ENCODE data around the gene SULT1A2.
"Not testable (repeated sequence)": the region's sequence is repeated elsewhere in the genome, so short reads cannot be mapped to it uniquely, and the experiment has no call there.

Gene SULT1A2

DNA sequence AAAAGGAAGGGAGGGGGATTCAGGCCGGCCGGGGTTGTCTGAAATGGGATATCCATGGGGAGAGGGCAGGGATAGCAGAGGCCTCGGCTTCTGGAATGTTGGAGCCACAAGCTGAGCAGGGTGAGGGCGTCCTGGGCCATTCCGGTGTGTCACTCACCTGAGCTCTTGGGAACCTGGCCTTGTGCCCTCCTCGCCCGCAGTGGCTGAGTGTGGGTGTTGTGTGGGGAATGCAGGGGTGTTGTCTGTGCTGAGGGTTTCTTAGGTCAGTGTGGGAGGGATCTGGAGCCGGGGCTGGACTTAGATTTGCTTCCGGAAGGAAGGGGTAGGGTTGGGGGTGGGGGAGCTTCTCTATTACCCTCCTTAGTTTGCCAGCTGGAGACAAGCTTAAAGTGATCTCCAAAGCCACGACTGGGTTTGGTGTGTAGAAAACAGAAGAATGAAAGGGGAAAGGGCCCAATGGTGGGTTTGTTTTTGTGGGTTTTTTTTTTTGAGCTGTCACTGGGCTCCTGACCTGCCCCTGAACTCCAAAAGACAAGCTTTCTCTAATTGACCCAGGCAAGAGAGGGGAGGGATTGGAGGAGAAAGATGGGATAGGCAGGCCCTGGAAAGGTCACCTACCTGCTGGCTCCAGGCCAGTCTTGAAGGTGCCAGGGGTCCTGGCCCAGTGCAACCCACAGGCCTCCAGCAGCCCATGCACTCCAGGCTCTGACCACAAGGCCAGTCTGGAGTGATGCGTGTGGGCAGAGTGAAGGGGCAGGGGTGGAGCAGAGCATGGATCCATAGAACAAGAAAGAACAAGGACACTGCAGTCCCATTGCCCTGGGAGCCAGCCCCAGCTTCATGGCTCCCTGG is at the start of gene SULT1A2:
Gene SULT1A2, minus strand, starts transcription at position 211 of the 852 bp plus-strand sequence. CDS start 1,120 bp downstream, outside the sequence.
- DNase-seq = no peak

DNA sequence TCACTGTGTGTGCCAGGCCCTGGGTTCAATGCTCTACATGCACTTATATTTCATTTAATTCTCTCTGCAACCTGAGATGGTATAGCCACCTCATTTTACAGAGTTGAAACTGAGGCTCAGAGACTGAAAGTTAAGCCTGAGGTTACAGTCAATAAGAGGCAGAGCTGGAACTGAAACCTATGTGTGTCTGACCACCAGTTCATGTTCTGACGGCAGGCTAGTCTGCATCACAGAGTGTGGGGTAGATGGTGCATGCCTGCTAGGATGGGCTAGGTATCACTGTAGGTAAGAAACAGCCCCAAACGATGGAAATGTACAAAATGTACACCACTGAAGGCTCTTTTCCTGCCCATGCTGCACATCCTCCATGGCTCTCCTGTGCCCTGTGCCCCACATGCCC is 43.1 kb upstream of the SULT1A2 start:
- DNase-seq = not testable (repeated sequence)

DNA sequence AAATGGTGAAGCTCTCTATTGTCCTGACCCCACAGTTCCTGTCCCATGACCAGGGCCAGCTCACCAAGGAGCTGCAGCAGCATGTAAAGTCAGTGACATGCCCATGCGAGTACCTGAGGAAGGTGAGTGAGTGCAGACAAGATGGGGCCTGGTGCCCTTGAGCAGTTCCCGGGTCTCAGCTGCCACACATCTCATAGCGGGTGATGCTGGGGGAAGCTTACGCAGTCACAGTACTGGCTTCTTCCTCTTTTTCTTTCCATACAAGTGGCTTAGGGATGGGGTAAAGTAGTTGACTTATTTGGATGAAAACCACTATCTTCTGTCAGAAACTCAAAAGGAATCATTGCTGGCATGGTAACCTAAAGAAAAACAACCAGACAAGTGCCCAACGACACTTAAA is 41.5 kb upstream of the SULT1A2 start:
- DNase-seq = not testable (repeated sequence)

DNA sequence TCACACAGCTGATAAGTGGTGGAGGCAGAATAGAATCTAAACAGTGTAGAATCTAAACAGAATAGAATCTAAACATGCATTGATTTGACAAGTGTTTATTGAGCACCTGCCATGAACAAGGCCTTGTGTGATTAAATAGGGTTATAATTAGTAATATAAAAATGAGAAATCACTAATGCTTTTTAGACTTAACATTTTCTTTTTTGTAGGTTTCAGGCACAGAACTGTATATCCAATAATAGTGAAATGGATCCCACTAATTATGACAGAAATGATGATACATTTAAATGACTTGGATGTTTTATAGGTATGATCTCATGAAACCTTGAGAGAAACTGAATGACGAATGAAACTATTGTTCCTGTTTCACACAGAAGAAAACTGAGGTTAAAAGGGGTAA is 40.9 kb upstream of the SULT1A2 start, which contains the start of gene NPIPB8:
Gene NPIPB8, plus strand, starts transcription at position 301 of the 400 bp plus-strand sequence. CDS start 296 bp downstream, outside the sequence.
- DNase-seq = not testable (repeated sequence)

DNA sequence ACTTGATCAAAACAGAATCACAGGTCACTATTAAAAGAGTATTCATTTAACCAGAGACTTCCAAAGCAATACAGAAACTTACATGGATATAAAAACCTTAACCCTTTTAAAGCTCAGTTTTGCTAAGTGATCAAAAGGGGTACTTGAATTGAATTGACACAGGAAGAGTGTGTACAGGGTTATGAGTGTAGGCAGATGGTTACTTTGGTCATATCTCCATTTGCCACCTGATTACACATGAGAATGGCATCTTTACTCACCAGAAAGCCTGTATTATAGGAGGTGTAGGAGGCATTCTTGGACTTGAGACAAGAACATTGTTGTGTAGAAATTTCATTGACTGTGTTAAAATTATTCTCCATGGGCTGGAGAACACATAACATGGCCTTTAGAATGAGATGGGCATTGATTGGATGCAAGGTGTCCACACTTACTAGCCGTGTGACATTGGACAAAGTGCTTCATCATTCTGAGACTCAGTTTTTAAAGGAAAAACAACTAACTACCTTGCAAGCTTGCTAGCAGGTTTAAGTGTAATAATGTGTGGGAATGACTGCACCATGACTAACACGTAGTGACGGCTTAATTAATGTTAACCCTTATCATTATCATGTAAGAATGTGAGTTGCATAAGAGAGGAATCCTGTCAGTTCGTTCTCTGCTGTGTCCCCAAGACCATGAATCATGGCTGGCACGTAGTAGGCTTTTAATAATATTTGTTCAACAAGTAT is 39.4 kb upstream of the SULT1A2 start:
- DNase-seq = not testable (repeated sequence)

DNA sequence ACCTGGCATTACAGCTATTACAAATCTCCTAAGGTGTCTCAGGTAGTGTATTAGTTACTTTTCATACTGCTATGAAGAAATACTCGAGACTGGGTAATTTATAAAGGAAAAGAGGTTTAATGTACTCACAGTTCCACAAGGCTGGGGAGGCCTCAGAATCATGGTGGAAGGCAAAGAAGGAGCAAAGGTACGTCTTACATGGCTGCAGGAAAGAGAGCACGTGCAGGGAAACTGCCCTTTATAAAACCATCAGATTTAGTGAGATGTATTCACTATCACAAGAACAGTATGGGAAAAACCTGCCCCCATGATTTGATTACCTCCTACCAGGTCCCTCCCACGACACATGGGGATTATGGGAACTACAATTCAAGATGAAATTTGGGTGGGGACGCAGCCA is 34.1 kb upstream of the SULT1A2 start:
- DNase-seq = not testable (repeated sequence)

DNA sequence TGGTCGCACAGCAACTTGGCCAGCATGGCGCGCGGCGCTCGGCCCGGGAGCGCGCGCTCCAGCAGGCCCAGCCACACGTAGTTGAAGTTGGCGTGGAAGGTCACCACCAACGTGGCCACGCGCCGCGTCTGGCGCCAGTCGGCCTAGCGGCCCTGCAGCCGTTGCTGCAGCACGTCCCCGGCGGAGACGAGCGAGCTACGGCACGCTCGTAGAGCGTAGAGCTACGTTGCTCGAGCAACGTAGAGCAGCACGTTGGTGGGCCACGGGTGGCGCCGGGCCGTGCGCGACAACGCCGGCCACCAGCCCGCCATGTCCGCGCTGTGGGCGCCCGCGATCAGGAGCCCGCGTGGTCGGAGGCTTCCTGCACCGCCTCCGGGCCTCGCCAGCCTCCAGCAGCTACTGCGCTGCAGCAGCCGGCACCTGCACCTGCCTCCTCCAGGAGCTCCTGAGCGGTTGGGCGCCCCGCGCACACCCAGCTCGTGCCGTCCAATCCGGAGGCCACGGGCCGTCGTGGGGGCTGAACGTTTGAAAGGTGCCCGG is 26.4 kb upstream of the SULT1A2 start:
- peak; percentile 86 for DNase-seq

DNA sequence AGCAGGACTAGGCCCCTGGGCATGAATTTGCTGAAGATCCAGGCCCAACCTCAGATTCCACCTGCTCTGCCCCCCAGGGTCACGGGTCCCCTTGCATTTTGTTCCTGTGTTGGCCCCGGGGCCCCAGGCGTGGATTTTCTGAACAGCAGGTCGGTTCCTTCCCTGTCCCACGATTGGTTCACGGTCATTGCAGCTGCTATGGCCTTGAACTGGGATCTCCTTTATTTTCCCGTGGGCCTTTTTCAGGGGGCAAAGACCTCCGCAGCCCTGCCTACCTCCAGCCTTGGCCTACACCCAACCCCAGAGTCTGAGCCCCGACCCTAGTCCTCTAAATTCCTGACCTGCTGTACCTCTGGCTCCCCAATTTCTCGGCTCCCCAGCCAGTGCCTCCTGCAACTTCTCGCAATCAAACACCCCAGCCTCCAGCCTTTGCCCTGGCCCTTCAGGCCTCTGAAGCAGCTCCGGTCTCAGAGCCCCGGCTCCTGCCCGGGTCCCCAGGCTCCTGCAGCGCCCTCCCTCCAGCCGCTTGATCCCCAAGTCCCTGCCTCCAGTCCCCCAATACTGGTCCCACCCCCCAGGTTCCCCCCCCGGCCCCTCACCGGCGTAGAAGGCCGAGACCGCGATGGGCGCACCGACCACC is 25.8 kb upstream of the SULT1A2 start:
- peak; percentile 16 for DNase-seq

DNA sequence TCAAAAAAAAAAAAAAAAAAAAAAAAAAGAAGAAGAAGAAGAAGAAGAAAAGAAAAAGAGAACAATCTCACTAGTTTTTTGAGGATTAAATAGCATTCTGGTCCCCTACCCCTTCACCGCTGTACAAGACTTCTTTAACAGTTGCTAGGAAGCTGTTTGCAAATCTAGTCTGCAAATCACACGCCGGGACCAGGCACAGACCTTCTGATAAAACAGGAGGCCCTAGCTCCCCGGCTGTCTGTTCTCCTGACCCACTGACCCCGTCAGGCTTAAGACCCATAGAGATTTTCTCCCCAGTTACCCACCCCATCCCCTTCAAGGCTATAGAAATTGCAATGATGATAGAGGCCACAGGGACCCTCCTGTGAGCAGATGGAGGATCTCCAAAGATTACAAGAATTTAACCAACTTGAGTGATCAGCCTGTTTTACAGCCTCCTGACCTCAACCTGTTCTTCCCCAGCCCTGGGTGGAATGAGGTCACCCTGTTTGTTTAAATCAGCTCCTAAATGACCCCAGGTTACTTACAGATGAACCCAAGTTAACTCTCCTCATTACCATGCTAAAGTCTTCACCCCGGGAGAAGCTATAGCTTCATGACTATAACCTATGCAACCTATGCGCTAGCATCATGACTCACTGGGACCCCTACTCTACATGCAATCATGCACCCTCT is 24.8 kb upstream of the SULT1A2 start:
- no peak for DNase-seq

DNA sequence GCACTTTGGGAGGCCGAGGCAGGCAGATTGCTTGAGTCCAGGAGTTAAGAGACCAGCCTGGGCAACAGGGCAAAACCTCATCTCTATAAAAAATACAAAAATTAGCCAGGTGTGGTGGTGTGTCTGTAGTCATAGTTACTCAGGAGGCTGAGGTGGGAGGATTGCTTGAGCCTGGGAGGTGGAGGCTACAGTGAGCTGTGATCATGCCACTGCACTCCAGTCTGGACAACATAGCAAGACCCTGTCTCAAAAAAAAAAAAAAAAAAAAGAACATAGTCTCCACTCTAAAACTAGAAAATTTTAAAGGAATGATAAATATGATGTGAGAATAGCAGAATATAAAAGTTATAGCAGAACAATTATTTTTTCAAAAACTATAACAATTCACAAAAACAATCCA is 23.5 kb upstream of the SULT1A2 start:
- not testable (repeated sequence) for DNase-seq

DNA sequence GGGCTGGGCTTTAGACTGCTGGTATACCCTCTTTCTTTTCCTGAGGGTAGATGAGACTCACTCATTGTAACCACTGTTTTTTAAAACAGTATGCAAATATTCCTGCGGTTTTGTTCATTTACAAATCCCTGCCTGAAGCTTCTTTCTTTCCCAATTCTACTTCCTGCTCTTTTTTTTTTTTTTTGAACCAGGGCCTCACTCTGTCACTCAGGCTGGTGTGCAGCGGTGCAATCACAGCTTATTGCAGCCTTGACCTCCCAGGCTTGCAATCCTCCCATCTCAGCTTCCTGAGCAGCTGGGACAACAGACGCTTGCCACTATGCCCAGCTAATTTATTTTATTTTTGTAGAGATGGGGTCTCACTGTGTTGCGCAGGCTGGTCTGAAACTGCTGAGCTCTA is 21.0 kb upstream of the SULT1A2 start:
- DNase-seq = no peak

DNA sequence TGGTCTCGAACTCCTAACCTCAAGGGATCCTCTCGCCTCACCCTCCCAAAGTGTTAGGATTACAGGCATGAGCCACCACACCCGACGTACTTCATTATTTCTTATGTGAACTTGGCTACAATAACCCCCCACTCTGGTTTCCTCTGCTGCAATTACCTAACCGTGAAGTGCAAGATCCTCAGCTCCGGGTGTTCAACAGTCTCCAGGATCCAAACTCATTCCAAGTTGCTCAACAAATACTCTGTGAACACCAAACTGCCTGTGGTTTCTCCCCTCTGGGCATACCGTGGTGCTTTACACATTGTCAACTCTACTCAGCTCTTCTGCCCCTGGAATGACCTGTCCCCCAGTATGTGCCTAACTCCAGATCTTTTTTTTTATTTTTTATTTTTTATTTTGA is 19.8 kb upstream of the SULT1A2 start:
- no peak for DNase-seq

DNA sequence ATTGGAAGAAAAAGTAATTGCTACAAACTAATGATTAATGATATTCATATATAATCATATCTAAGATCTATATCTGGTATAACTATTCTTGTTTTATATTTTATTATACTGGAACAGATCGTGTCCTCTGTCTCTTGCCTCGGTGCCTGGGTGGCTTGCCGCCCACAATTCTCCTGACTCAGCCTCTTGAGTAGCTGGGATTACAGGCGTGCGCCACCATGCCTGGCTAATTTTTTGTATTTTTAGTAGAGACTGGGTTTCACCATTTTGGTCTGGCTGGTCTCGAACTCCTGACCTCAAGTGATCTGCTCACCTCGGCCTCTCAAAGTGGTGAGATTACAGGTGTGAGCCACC is 19.4 kb upstream of the SULT1A2 start:
- not testable (repeated sequence) for DNase-seq

DNA sequence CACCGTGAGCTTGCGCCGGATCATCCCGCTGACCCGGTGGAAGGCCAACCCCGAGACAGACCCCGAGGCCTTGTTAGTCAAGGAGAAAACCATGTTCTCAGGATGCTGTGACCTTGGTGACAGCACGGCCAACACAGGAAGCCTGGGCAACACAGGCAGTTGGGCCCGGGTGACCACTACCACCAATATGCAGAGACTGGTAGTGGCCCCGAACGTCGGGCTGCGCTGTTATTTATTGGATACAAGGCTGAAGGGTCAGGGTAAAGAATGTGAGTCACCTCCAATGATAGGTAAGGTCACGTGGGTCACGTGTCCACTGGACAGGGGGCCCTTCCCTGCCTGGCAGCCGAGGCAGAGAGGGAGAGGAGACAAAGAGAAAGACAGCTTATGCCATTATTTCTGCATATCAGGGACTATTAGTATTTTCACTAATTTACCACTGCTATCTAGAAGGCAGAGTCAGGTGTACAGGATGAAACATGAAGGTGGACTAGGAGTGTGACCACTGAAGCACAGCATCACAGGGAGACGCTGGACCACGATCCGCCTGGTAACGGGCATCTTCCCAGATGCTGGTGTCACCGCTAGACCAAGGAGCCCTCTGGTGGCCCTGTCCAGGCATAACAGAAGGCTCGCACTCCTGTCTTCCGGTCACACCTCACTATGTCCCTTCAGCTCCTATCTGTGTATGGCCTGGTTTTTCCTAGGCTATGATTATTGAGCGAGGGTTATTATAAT is 18.8 kb upstream of the SULT1A2 start:
- peak; percentile 41 for DNase-seq

DNA sequence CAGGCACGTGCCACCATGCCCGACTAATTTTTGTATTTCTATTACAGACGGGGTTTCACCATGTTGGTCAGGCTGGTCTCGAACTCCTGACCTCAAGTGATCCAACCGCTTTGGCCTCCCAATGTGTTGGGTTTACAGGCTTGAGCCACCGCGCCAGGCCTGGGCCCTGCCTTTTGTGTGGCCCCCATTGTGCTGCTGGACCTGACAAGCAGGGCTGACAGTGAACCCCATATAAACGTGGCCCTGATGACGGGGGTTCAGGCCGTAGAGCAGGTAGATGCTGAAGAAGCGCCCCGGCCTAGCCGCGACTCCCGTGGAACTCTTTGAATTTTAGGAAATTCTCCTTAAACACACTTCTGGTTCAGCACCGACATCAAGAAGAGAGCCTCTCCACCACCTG is 17.7 kb upstream of the SULT1A2 start:
- not testable (repeated sequence) for DNase-seq

DNA sequence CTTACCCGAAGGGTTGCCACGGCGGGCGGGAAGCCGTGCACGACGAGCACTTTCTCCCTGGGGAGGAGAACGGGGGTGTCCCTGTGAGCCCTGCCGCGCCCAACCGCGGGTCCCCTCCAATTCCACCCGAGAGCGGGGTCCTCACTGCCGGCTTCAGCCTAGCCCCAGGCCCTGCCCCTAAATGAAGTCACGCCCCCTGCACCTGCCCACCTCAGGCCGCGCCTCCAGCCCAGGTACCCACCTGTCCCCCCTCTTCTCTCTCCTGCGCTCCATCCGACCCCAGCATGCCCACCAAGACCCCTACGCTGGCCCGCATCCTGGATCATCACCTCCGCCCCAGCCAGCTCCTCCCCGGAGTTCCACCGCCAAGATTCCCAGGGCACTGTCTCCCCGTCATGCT is 17.1 kb upstream of the SULT1A2 start:
- not testable (repeated sequence) for DNase-seq

DNA sequence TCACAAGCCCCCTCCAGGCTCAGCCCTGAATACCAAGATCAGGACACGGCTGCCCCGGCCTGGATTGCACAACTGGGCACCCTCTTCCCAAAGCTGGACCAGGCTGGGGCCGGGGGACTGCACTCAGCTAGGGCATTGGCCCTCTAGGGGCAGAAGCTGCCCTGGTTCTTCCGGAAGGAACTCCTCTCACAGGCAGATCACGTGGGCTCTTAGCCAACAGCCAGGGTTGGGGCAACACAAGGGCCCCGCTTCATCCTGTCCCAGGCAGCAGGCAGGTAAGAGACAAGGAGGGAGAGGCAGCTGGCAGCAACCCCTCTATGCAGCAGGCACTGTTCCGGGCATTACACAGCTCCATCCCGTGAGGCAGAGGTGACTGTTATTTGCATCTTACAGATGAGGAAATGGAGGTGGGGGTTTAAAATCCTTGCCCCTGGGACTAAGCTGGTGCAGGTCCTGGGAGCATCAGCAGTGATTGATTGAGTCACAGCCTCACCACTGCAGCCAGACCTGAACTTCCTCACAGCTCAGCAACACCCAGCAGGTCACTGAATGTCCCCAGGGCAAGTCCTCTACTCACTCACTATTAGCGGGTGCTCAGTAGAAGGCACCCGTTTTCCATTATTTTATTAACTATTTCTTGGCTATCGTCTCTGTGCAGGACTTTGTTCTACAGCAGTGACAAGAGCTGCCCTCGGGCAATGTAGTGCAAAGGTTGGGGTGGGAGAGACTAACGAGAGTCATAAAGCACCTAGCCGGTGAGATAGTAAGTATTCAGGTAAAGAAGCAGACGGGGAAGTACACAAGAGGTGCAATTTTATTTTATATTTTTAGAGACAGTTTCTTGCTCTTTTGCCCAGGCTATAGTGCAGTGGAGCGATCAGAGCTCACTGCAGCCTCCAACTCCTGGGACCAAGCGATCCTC is 15.8 kb upstream of the SULT1A2 start:
- DNase-seq = not testable (repeated sequence)

DNA sequence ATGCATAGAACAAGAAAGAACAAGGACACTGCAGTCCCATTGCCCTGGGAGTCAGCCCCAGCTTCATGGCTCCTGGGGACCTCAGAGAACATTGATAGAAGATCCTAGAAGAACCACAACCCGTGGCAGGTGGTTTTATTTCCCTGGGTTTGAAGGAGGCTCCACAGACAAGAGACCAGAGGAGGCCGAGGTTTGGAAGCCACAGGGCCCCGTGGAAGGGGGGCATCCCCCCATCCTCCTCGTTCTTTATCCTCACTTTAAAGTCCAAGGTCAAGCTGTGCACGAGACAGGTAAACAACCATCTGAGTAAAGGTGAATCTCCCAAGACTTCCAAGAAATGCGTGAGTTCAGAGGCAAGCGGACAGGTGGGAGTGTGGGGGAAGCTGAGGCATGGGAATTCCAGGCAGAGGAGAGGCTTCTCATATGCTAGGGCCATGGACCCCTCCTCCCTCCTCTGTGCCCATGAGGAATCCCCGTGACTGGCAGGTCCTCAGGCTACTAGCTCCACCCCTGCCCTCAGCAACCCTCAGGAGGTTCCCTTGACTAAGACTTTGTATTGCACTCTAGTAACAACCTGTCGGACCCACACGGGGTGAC is 13.8 kb upstream of the SULT1A2 start:
- DNase-seq = no peak

DNA sequence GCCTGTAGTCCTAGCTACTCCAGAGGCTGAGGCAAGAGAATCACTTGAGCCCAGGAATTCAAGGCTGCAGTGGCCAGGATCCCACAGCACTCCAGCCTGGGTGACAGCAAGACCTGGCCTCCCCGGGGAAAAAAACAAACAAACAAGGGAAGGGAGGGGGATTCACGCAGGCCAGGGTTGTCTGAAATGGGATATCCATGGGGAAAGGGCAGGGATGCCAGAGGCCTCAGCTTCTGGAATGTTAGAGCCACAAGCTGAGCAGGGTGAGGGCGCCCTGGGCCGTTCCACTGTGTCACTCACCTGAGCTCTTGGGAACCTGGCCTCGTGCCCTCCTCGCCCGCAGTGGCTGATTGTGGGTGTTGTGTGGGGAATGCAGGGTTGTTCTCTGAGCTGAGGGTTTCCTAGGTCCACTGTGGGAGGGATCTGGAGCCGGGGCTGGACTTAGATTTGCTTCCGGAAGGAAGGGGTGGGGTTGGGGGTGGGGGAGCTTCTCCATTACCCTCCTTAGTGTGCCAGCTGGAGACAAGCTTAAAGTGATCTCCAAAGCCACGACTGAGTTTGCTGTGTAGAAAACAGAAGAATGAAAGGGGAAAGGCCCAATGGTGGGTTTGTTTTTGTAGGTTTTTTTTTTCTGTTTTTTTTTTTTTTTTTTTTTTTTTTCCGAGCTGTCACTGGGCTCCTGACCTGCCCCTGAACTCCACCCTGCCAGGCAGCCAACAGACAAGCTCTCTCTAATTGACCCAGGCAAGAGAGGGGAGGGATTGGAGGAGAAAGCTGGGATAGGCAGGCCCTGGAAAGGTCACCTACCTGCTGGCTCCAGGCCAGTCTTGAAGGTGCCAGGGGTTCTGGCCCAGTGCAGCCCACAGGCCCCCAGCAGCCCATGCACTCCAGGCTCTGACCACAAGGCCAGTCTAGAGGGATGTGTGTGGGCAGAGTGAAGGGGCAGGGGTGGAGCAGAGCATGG is 13.1 kb upstream of the SULT1A2 start, which contains the start of gene SULT1A1:
Gene SULT1A1, minus strand, starts transcription at position 414 of the 964 bp plus-strand sequence. CDS start 1,189 bp downstream, outside the sequence.
- no peak for DNase-seq
